NT2/D1 (cell line): ENCODE data around the gene CIB2.

ENCODE experiments used
- YY1 ChIP-seq: IDR thresholded peaks from 2 replicates; pipeline ENCODE4 v1.6.1; 2011; ENCODE audit not compliant: insufficient read length, insufficient read depth
- ZNF274 ChIP-seq: IDR thresholded peaks from 2 replicates; pipeline ENCODE4 v1.6.1; 2011; ENCODE audit warnings: mild to moderate bottlenecking, low read depth, low read length

DNA sequence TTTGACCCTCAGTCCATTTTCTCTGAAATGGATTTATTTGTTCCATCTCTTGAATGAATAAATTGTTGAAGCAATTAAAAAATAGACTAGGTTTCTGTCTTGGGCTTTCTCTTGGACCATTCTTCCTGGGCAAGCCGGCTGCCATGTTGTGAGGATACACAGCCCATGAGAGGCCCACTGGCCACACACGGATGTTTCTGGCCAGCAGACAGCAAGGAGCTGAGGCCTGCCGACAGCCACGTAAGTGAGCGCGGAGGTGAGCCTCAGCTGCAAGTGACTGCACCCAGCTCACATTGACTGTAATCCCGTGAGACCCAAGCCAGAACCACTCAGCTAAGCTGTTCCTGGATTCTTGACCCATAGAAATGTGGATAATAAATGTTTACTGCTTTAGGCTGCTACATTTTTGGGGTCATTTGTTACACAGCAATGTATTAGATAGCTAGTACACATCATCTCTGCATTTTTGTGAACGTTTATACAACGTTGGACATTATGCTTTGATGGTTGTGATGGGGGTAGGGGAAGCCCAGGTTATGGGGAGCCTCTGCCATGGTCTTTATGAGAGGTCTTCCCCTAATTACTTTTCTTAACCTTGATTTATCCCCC is 40.7 kb upstream of the CIB2 start:
- no peak for TF ChIP-seq YY1
- no peak for TF ChIP-seq ZNF274
